Mucosa of rectum (tissue), 2 donors: ENCODE data around the gene GPR37.

Source experiments
- H3K27ac ChIP-seq, 2 donors: one replicate each; pipeline ENCODE4 v1.7.0; 2013; ENCODE audit warnings: inconsistent platforms in 2 of 2, low read depth in 2 of 2, low read length in 2 of 2
- H3K27me3 ChIP-seq, 2 donors: one replicate each; pipeline ENCODE4 v1.7.0; 2013; ENCODE audit warnings: low read length in 2 of 2; ENCODE audit not compliant: control insufficient read depth in 2 of 2, insufficient read depth in 2 of 2
- H3K36me3 ChIP-seq, 2 donors: one replicate each; pipeline ENCODE4 v1.7.0; 2013; ENCODE audit warnings: low read length in 2 of 2; ENCODE audit not compliant: control insufficient read depth in 2 of 2, insufficient read depth in 2 of 2
- H3K4me1 ChIP-seq, 2 donors: one replicate each; pipeline ENCODE4 v1.7.0; 2013; ENCODE audit warnings: low read length in 2 of 2, mild to moderate bottlenecking in 1 of 2; ENCODE audit not compliant: control insufficient read depth in 2 of 2, insufficient read depth in 2 of 2
- H3K4me3 ChIP-seq, 2 donors: one replicate each; pipeline ENCODE4 v1.7.0; 2013; ENCODE audit warnings: low read length in 2 of 2
- H3K9ac ChIP-seq, 2 donors: one replicate each; pipeline ENCODE4 v1.7.0; 2013; ENCODE audit warnings: low read length in 2 of 2, low read depth in 1 of 2, mild to moderate bottlenecking in 1 of 2
- H3K9me3 ChIP-seq, 2 donors: one replicate each; pipeline ENCODE4 v1.7.0; 2013; ENCODE audit warnings: low read length in 2 of 2; ENCODE audit not compliant: control insufficient read depth in 2 of 2
- donor health status: healthy.
- donor health status: Normal muscosa, but diverticular disease.

The GPR37 gene

GRCh38 chr7:124764847-124765400 is 668 bp downstream of the GPR37 start:
- H3K27ac ChIP-seq = no peak overlapping the region
- H3K4me1 ChIP-seq = peaks cover 11 to 15% of the 10 kb centered on the region in 2 donors
- no peaks in the 10 kb centered on the region for H3K36me3 ChIP-seq
- H3K4me3 ChIP-seq = peak overlapping the region; percentile 72 to 78
- peak overlapping the region in 1 of 2 donors; percentile 26 for H3K9ac ChIP-seq
- peaks cover 12 to 18% of the 10 kb centered on the region in 2 donors for H3K27me3 ChIP-seq
- H3K9me3 ChIP-seq = no peaks in the 10 kb centered on the region

- Histone ChIP-seq H3K27me3 (peaks cover 12 to 18% of the 10 kb centered on the region in 2 donors), H3K9ac (peak overlapping the region in 1 of 2 donors; percentile 26), H3K4me3 (peak overlapping the region; percentile 72 to 78), H3K4me1 (peaks cover 11 to 15% of the 10 kb centered on the region in 2 donors), H3K9me3 (no peaks in the 10 kb centered on the region), H3K36me3 (no peaks in the 10 kb centered on the region), H3K27ac (no peak overlapping the region)
Measured at GRCh38 chr7:124764051-124764846, 1.3 kb downstream of the GPR37 start.

- peaks cover 12 to 18% of the 10 kb centered on the region in 2 donors for H3K27me3 ChIP-seq
- no peak overlapping the region for H3K4me3 ChIP-seq
- no peak overlapping the region for H3K27ac ChIP-seq
- peaks cover 11 to 15% of the 10 kb centered on the region in 2 donors for H3K4me1 ChIP-seq
- no peaks in the 10 kb centered on the region for H3K36me3 ChIP-seq
- H3K9me3 ChIP-seq = no peaks in the 10 kb centered on the region
- no peak overlapping the region for H3K9ac ChIP-seq
Measured at GRCh38 chr7:124762611-124763143, 2.9 kb downstream of the GPR37 start.

- Histone ChIP-seq H3K27ac (no peak overlapping the region), H3K36me3 (no peaks in the 10 kb centered on the region), H3K9me3 (no peaks in the 10 kb centered on the region), H3K9ac (no peak overlapping the region), H3K4me3 (no peak overlapping the region), H3K27me3 (peaks cover 12 to 18% of the 10 kb centered on the region in 2 donors), H3K4me1 (peaks cover 11 to 15% of the 10 kb centered on the region in 2 donors)
Measured at GRCh38 chr7:124761164-124761715, 4.4 kb downstream of the GPR37 start.

- no peak overlapping the region for H3K4me3 ChIP-seq
- no peaks in the 10 kb centered on the region for H3K27me3 ChIP-seq
- no peak overlapping the region for H3K27ac ChIP-seq
Measured at GRCh38 chr7:124758327-124758726, 7.3 kb downstream of the GPR37 start.

GRCh38 chr7:124754576-124755268 is 10.9 kb downstream of the GPR37 start:
- Histone ChIP-seq H3K27me3 (no peaks in the 10 kb centered on the region), H3K4me1 (no peaks in the 10 kb centered on the region), H3K9me3 (no peaks in the 10 kb centered on the region), H3K27ac (no peak overlapping the region), H3K36me3 (no peaks in the 10 kb centered on the region), H3K4me3 (no peak overlapping the region), H3K9ac (no peak overlapping the region)

More at GRCh38 chr7:124758327-124758726, 7.3 kb downstream of the GPR37 start:
- H3K4me1 ChIP-seq = peaks cover 0 to 2% of the 10 kb centered on the region in 2 donors
- H3K9me3 ChIP-seq = no peaks in the 10 kb centered on the region
- no peaks in the 10 kb centered on the region for H3K36me3 ChIP-seq
- H3K9ac ChIP-seq = no peak overlapping the region

- no peak overlapping the region for H3K4me3 ChIP-seq
- no peaks in the 10 kb centered on the region for H3K4me1 ChIP-seq
- no peaks in the 10 kb centered on the region for H3K27me3 ChIP-seq
- H3K36me3 ChIP-seq = no peaks in the 10 kb centered on the region
- no peak overlapping the region for H3K9ac ChIP-seq
- no peak overlapping the region for H3K27ac ChIP-seq
- no peaks in the 10 kb centered on the region for H3K9me3 ChIP-seq
Measured at GRCh38 chr7:124752310-124752709, 13.3 kb downstream of the GPR37 start.

GRCh38 chr7:124751027-124751426 is 14.6 kb downstream of the GPR37 start:
- no peak overlapping the region for H3K9ac ChIP-seq
- H3K27ac ChIP-seq = no peak overlapping the region
- no peaks in the 10 kb centered on the region for H3K27me3 ChIP-seq
- no peaks in the 10 kb centered on the region for H3K36me3 ChIP-seq
- H3K9me3 ChIP-seq = no peaks in the 10 kb centered on the region
- no peaks in the 10 kb centered on the region for H3K4me1 ChIP-seq
- H3K4me3 ChIP-seq = no peak overlapping the region

GRCh38 chr7:124747072-124747471 is 18.5 kb downstream of the GPR37 start:
- Histone ChIP-seq H3K36me3 (no peaks in the 10 kb centered on the region), H3K27ac (no peak overlapping the region), H3K9me3 (no peaks in the 10 kb centered on the region), H3K9ac (no peak overlapping the region), H3K4me3 (no peak overlapping the region), H3K27me3 (no peaks in the 10 kb centered on the region), H3K4me1 (no peaks in the 10 kb centered on the region)
